SH-SY5Y (cell line): ENCODE results near the gene SERPINE2.

Experiments
- GATA2 ChIP-seq: IDR thresholded peaks from 2 replicates; pipeline ENCODE4 v1.6.1; 2011; ENCODE audit warnings: mild to moderate bottlenecking, low read depth, low read length
- GATA3 ChIP-seq: IDR thresholded peaks from 2 replicates; pipeline ENCODE4 v1.6.1; 2011; ENCODE audit warnings: low read depth, mild to moderate bottlenecking, low read length, moderate library complexity

Gene SERPINE2

DNA sequence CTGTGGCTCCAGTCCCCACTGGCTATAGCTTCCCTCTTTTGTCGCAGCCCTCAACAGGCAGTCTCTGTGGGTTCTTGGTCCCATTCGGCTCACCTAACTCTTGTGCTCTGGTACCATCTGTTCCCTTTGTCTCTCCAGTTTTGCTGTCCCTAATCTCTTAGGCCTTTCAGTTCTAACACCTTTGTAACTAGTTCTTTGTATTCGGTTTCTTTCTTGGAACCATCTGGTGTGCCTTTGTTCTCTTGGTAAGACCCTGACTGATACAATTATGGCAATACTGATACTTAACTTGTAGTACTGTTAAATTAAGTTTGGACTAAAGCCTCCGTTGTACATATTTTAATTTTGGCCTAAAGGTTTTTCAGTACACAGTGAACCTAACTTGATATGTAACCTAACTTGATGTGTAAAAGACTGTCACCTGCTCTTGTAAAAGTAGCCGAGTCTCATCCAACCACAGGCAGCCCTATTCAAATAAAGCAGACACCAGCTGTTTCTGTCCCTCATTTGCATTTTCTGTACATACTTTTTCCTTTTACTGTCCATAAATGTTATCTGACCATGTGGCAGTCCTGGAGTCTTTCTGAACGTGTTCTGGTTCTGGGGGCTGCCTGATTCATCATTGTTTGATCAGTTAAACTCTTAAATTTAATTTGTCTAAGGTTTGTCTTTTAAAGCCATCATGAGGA is 86.7 kb downstream of the SERPINE2 start:
- TF ChIP-seq GATA2 = 0 out of 2 replicates have a peak, but pooled peaks have one; percentile 17
- 0 out of 2 replicates have a peak, but pooled peaks have one; percentile 27 for TF ChIP-seq GATA3

DNA sequence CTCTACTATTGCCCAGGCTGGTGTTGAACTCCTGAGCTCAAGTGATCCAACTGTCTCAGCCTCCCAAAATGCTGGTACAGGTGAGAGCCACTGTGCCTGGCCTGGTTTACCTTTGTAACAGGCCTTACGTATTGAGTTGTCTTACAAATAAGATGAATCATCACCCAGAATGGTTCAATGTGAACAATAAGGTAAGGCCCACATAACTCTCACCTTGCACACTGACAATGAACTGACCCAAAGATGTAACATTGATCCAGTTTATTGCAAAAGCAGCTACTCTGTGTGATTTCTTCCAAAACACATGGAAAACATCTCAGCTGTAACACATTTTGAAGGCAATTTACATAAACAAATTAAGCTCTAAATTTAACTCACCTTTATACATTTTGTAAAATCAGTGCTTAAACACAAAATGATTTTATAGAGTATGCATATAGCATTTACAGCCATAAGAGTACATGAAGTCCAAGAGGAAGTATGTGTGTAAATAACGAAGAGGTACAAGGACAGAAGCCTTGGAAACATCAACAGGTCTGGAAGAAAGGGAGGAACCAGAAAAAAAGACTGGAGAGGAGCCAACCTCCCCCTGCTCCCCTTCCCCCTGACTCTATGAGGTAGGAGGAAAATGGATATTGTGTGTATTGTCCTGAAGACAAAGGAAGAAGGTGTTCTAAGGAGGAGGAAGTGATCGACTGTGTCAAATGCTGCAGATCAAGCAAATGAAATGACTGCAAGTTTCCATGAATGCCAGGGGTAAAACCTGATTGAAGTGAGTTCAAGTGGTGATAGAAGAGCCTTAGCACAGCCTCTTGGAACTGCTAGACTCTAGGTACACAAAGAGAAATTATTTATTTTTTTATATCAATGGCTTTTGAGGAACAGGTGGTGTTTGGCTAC is 88.4 kb downstream of the SERPINE2 start:
- TF ChIP-seq GATA2 (no peak), GATA3 (no peak)

DNA sequence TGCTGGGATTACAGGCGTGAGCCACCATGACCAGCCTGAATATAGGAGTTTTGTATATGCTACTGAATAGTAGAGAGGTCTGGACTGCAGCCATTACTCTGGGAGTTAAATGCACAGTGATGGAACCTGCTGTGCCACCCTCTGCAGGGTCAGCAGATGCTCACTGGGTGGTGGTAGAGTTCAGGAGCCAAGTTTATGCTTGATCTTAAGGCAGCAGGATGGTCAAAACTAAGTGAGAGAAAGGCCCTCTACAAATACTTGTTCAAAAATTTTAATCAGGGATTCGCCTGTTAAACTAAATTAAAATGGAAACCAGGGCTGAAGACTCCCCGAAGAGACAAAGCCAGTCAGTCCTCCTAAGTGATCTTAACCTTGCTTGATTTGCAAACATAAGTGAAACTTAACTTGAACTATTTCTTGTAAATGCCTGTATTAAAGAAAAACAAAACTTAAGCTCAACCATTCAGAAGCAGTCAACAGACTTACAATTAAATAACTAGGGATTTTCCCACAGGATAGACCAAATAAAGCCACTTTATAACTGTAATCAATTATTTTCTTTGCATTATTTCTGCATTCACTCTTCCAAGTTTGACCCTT is 89.7 kb downstream of the SERPINE2 start:
- TF ChIP-seq GATA3 = no peak
- TF ChIP-seq GATA2 = no peak

DNA sequence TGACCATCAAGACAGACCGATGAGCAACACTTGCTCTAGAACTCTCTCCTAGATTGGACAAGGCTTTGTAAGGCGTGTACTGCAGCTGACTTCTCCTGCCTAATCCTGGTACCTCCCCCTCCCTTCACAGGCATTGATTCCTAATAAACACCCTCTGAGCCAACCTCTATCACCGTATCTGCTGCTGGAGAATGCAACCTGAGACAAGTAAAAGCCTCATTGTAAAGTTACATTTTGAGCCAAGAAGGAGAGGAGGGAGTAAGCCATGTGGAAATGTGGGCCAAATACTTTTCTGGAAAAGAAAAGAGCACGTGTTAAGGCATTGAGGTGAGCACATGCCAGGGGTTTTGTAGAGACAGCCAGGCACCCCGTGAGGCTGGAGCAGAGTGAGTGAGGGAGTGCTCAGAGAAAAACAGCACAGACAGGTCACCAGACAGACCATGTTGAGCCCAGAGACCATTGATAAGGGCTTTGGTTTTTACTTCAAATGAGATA is 91.3 kb downstream of the SERPINE2 start:
- TF ChIP-seq GATA3 (no peak), GATA2 (no peak)

DNA sequence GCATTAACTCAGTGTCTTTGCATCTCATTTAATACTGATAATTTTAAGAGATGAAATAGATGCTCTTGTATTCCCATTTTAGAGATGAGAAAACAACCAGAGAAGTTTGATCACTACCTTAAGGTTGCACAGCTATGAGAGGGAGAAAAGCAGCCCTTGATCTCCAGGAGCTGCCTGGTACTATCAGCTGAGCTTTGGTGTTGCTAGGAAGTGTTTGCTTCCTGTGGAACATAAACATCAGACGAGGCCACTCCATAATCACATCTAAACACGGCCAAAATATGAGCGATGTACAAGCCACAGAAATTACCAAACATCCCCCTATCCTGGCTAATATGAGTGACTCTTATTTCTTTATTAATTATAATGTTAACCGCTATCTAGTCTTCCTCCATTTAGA is 93.3 kb downstream of the SERPINE2 start:
- no peak for TF ChIP-seq GATA3
- TF ChIP-seq GATA2 = no peak

DNA sequence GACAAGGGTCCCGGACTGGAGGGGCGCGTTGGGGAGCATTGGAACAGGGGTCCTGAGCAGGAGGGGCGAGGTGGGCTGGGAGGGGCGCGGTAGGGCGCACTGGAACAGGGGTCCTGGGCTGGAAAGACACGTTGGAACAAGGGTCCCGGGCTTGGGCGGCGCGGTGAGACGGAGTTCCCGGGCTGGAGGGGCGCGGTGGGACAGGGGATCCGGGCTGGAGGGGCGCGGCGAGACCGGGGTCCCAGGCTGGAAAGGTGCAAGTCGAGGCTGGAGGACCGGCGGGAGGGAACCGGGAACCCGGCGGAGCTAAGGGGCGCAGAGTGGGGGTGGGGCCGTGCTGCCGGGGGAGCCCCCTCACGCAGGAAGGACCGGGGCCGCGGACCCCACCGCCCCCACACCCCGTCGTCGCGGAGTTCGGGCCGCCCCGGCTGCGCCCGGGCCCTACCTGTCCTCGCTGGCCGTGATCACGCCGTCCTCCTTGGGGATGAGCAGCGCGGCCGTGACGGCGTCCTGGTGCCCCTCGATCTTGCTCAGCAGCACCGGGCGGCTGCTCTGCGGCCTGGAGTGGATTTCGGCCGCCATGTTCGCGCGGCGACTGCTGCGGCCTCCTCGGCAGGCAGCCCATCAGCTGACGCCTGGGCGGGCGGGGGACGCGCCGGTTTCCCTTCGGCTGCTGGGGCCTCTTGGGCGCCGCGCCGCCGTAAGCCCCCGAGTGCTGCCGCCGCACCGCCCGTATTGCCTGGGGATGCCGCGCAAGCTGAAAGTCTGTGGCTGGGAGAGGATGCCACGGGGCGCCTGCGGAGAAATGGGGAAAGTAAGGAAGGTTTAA is 94.2 kb downstream of the SERPINE2 start, which contains the start of gene WDFY1:
WDFY1 (minus strand) TSS at position 633 of the 829 bp plus-strand sequence; CDS start at position 582, 51 bp downstream.
- TF ChIP-seq GATA3 = no peak
- no peak for TF ChIP-seq GATA2

DNA sequence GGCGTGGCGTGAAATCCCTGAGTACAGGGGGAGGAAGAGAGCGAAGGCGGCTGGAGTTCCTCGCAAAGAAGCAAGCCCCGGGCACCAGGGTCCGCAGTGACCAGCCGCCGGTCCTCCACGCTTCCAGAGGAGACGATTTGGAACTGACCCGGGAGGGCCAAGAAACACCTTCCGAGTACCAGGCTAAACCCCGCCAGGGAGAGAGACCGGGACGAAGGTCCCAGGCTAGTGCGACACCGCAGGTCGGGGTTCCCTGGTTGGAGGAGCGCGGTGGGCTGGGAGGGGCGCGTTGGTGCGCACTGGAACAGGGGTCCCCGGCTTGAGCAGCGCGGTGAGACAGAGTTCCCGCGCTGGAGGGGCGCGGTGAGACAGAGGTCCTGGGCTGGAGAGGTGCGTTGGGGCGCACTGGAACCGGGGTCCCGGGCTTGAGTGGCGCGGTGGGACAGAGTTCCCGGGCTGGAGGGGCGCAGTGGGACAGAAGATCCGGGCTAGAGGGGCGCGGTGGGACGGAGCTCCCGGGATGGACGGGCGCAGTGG is 94.9 kb downstream of the SERPINE2 start:
- no peak for TF ChIP-seq GATA2
- TF ChIP-seq GATA3 = no peak

DNA sequence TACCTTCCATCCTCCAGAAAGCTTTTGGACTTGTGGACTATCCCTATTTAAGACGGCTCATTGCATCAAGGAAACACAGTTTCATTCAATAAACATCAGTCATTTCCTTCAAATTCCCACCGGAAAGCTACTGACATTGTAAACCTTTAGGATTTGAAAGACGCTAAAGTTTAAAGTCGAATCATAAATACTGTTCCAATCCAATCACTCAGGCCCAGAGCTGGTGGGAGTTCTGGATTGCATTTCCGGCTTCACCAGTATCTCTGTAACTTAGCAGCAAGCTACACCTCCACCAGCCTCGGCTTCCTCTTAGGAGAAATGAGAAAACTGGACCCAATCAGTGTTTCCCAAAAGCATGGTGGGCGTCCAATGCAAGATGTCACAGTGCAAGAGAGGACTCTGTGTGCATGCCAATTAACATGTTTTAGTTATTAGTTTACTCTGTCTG is 95.5 kb downstream of the SERPINE2 start:
- no peak for TF ChIP-seq GATA2
- no peak for TF ChIP-seq GATA3

DNA sequence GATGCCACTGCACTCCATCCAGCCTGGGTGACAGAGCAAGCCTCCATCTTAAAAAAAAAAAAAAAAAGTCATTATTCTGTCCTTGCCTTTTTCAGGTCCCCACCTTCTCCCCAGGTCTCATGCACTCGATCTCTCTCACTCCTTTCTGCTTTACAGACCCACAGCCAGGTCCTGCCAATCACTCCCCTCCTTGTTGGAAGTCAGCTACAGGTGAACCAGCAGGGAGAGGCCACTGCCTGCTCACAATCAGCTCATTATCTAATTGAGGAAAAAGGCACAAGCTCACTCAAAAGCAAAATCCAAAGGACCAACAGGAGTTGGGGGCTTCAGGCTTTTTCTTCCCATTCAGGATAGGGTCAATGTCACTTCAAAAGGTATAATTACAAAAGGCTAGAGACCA is 96.0 kb downstream of the SERPINE2 start:
- no peak for TF ChIP-seq GATA3
- TF ChIP-seq GATA2 = no peak

DNA sequence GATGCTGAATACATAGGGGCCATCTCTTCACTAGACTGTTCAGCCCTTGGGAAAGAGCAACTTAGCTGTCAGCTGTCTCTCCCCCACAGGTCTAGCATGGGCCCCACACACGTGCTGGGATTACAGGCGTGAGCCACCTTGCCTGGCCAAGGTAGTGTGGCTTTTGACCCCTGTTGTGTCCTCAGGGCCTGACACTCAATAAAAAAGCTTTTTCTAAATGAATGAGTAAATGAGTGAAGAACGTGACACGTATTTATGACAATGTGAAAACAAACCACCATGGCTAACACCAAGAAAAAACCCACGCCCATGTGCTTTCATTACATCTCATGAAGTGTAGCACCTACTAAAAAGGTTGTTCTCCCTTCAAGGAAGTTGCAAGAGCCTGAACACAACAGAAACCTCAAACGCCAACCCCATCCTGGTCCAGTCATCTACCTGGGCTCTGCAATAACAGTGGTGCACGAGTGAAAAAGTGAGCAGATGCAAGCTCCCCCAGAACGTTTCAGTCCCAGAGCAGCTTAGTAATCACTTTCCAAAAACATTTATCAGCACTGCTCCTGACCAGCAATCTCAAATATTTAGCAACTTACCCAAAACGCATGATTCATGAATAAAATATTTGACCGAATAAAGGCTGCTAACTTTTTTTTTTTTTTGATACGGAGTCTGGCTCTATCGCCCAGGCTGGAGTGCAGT is 97.4 kb downstream of the SERPINE2 start:
- no peak for TF ChIP-seq GATA2
- no peak for TF ChIP-seq GATA3

DNA sequence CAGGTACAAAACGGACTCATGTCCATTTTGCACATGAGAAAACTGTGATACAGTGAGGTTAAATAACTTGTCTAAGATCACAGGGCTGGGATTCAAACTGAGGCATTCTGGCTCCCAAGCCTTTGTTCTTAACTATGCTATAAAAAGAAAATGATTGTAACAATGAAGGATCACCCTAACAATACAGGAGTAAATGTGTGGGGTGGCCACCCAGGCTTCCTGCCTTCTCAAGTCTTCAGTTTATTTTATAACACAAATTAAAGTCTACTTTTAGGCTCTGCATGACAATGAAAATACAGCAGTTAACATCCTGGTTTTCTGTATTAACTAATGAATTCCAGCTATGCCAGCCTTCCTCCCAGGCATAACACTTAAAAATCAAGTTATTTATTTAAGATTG is 101.6 kb downstream of the SERPINE2 start:
- TF ChIP-seq GATA3 = no peak
- TF ChIP-seq GATA2 = no peak

DNA sequence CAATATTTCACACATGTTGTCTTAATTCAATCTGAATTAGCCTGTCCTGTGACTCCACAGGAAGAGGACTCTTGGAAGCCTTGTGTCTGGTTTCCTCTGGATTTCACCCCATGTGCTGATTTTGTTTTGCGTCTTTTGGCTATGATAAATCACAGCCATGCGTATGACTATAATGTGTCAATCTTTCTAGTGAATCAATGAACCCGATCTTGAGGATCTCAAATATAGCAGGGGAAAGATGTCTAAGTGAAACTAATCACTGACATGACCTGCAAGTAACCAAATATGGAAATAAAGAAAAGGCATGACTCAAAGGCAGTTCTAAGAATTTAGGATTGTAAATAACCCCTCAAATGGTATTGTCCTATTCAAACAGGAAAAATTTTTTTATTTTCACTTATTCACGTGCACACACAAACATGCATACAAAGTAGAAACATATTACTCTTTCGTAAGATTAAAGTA is 102.2 kb downstream of the SERPINE2 start:
- TF ChIP-seq GATA2 (no peak), GATA3 (no peak)
